Measurements from ENCODE around the gene TNNT2.

Gene TNNT2

DNA sequence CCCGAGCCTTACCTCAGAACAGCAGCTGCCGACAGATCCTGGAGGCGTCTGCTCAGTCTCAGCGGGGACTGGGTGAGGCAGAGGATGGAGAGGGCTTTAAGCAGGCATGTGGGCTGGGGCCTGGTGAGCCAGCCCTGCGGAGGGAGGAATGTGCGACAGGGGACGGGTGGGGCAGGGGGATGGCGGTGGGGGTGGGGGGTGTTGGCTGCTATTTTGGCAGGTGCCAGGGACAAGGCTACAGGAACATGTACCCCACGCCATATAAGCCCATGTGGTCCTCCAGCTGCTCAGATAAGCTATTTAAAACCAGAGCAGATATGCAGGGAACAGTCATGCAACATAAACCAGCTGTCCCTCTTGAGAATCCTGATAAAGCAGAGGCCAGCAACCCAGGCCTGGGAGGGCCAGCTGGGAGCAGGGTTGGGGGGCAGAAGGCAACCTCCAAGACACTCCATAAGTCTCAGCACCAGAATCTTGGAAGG is at the start of gene TNNT2:
TNNT2 (minus strand) TSS at position 70 of the 482 bp plus-strand sequence. CDS start 4,426 bp downstream, outside the sequence.
- no peak for DNase-seq

- DNase-seq: no peak
Measured at GRCh38 chr1:201426479-201427310, 49.2 kb upstream of the TNNT2 start.

DNA sequence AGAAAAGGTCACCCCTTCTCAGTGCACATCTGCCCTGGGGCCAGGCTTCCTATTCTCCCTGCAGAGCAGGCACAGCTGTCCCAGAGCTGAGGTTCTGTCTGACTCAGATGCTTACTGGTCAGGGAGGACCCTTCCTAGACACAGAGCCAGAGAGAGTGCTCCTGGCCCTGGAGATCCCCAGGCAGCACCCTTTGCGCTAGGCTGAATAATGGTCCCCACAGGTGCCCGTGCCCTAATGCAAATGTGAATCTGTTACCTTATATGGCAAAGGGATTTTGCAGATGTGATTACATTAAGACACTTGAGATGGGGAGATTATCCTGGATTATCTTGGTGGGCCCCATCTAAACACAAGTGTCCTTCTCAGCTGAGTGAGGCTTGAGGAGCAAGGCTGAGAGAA is 46.7 kb upstream of the TNNT2 start:
- no peak for DNase-seq

DNA sequence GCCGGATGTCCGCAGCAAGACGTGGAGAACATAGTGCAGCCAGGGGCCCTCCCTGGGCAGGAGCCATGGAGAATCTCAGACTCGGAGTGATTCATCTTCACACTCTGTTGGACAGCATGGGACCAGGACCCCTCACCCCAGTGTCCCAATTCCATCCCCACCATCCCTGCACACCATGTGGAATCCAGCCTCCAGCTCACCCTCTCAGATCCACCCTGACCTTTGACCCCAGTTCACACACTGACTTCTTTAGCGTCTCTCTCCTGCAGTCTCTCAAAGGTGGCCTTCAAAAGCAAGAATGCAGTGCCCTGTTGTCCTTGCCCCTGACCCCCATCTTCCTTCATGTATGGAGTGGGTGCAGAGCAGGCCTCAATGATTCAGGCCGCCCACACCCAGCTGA is 46.2 kb upstream of the TNNT2 start:
- no peak for DNase-seq

DNA sequence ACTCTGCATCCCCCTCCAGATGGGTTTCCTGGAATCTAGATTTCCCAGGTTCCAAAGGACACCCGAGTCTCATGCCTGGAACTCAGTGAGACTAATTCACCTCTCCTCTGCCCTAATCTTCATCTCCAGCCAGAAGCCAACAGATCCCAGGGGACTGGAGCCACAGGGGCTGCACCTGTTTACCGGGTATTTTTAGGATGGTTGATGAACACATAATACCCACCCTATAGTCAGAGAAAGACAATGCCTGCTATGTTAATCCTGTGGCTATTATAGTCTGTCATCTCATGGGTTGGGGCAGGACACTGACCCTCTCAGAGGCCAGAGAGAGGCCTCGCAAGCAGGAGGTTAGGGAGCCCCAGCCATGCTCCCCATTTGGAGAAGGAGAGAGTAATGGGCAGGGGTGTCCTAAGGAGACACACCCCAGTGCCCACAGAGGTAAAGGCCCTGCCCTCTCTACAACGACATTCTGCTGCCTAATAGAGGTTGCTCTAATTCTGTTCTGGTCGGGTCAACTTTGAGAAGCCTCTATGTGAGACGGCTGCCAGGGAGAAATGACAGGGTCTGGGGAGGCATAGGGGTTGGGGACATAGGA is 45.1 kb upstream of the TNNT2 start:
- no peak for DNase-seq

- no peak for DNase-seq
Measured at GRCh38 chr1:201422026-201422425, 44.5 kb upstream of the TNNT2 start.

DNA sequence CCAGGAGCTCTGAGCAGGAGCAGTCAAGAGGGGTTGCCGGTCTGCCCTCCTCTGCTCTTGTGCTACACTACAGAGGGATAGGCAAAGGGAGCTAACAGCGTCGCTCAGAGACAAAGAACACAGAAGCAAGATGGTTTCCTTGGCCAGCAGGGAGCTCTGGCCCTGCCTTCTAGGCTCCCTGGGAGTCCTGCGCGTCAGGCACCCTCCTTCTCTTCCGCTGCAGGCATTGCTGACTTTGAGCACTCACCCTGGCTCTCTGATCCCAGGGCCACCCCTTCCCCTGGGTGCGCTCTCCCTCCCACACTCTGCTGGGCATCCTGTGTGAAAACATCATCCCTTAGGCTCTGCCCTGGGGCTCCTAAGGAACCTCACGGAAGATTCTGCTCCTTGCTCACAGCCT is 43.6 kb upstream of the TNNT2 start:
- no peak for DNase-seq

DNA sequence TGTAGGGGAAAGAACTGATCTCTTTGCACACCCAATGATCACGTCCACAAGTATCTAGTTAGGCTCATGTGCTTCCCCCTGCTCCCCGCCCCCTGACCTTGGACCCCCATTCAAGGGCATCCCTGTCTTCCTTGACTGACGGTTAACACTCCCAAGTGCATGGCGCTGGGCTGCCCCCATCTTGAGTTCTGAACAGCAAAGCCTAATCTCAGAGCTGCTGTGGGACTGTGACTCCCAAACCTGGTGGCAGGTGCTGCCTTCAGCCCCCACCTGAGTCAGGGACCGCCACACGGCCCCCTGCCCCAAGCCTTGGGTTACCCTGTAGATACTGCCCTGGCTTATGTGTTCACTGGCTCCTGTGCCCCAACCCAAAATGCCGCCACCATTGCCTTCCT is 43.1 kb upstream of the TNNT2 start:
- no peak for DNase-seq

DNA sequence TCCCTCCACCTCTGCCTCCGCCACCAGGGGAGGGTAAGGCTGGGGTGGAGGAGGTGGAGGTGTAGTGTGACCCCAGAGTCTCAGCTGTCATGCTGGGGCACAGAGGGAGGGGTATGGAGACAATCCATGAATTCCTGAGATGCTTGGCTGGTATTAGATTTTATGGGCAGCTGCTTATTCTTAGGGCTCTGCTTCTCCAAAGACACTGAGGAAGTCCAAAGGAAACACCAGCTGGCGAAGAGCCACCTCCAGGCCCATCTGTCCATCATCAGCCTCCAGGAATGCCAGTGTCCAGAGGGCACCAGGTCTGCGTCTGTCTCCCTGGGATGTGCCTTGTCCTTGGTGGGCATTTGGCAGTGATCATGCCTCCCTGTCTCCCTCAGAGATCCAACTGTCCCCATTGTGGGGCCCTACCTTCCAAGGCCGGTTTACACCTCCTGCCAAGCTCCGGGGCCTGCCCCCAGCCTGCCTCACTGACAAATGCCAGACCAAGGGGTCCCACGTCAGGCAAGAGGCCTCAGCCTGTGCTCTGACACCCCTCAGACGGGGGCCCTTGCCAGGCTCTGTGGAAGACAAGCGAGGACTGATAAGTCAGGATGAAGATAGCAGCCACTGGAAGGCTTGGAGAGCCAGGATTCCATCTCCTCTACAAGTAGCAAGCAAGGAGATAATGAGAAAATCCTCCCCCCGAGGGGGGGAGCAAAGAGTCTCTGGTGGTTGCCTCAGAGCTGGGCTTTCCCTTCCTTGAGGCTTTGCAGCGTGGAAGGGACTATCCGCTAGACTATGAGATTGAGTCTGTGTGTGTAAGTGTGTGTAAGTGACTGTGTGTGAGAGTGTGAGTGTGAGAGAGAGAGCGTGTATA is 42.5 kb upstream of the TNNT2 start:
- DNase-seq: no peak

DNA sequence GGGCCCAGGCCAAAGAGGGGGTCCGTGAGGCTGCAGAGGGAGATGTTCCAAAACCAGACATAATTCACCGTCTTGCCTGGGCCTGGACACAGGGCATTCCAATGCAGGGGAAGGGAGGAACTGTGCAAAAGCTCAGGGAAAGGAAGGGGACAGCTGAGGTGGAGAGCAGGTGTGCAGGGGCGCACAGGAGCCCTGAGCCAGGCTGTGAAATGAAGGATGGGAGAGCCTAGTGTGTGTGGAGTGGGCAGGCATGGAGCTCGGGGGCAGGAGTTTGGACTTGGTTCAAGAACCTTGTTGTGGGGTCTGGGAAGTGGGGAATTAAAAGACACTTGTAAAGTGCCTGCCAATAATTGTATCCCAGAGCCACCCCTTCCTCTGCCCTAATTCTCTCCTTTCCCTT is 41.8 kb upstream of the TNNT2 start:
- no peak for DNase-seq

GRCh38 chr1:201418461-201418860 is 41.0 kb upstream of the TNNT2 start:
- DNase-seq: no peak

DNA sequence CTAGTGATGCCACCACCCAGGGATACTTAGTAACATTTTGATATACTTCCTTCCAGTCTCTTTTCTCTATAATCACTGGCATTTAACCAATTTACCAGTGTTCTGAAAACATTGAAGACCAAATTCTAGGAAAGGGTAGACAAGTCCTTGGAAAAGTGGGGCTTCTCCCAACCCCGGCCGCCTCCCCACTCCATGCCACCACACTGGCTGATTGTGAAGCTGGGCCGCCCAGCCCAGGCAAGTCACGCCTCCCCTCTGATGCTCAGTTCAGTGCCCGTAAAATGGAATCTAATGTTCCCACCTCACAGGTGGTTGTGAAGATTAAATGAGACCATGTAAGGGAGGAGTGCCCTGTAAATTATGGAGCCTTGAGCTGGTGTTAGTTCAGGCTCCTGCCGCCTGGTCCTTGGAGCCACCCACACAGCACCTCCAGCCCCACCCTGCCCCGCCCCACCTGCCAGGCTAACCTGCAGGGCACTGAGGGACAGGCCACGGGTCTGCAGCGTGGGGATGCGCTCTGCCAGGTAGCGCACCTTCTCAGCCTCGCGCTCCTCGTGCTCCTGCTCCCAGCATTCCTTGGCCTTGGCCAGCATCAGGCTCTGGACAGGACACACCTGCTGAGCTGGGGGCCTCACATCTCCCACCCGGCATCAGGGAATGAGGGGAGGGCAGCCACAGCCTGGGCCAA is 36.7 kb upstream of the TNNT2 start:
- DNase-seq: no peak

- DNase-seq: no peak
Measured at GRCh38 chr1:201411292-201411691, 33.8 kb upstream of the TNNT2 start.

GRCh38 chr1:201409440-201409839 is 32.0 kb upstream of the TNNT2 start:
- no peak for DNase-seq

GRCh38 chr1:201408834-201409200 is 31.3 kb upstream of the TNNT2 start:
- DNase-seq: no peak

DNA sequence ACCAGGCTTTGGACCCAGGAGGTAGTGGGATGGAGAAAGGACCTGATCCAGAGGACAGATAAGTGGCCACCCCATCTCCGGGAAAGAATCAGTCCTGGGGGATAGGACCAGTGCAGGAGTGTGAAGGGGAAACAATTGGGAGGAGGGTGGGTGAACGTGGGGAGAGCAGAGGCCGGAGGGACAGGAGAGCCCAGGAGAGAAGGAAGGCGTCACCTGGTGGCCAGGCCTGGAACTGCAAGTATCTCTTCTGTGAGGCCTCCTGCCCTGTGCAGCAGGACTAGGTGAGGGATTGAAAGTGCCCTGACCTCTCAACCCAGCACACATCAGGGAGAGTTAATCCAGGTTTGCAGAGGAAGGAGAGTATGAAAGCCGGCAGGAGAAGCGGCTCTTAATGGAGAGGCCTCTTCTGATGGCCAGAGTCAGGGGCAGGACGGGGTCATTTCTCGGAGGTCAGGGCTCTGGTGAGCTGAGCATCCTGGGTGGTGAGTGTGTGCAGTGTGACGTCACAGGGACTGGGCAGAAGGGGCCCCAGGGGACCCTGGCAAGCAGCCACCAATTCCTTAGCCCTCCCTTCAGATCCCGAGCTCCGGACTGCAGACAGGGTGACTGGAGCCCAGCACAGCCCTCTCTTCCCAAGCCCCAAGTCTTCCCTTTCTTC is 30.8 kb upstream of the TNNT2 start:
- DNase-seq: peak; percentile 40

DNA sequence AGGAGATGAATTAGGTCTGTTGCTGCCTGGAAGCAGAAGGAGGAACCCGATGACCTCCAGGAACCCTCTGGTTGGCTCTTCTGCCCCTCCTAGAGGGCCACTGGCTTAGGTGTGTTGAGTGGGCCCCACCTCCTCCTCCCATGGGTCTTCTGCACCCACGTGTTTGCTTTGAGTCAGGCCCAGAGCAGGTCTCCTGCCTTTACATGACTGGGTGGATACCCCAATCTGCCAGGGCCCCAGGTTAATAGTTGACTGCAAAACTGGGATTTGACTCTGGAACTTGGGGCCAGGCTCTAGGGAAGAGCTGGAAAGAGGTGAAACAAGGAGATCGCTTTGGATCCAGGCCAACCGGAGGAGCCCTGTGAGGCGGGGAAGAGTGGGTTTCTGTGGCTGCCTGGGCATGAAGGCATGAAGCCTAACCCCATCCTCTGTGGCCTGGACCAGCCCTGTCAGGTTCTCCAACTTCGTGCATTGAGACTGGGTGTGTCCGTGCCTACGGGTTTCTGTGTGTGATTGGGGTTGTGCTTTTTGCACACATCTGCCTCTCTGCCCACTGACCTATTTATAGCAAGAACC is 29.4 kb upstream of the TNNT2 start:
- no peak for DNase-seq

GRCh38 chr1:201405484-201405831 is 28.0 kb upstream of the TNNT2 start:
- no peak for DNase-seq

DNA sequence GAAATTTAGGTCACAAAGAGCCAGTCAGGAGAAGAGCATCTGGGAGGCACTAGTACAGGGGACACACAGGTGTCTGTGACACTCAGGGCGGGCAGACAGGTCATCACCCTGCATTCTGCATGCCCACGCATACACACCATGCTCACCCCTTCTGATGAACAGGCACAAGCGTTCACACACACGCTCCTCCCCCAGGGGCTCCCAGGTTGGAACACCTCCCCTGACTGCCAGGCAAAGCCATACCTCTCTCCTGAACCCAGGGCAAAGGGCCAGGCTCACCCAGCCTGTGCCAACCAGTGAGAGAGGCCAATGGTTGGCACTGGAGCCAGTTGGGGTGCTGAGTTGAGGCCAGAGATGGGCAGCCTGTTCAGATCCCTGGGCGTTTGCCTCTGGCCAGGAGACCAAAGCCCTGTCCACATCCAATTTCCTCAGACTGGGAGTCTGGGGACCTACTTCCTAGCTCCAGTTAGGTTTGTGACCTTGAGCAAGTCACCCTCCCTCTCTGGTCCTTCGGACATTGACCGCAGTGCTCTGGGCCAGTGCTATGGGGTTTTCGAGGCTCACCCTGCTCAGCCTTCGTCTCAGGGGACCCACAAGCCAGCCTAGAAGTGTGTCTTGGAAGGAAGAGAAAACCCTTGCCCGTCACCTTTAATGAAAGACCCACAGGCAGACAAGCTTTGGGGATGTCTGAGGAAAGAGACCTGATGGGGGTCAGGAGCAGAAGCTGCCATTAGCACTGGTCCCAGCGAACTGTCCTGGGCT is 27.4 kb upstream of the TNNT2 start:
- DNase-seq: no peak

- no peak for DNase-seq
Measured at GRCh38 chr1:201404055-201404454, 26.6 kb upstream of the TNNT2 start.

GRCh38 chr1:201403359-201403758 is 25.9 kb upstream of the TNNT2 start:
- no peak for DNase-seq
